ENCODE data around the gene MACF1. TPM values are rescaled to one million over a fixed set of nuclear protein-coding genes. Genes with fewer than 3 reads are reported as not detected.

The MACF1 gene
- total and polyA plus RNA-seq, 2 donors (not counting 1 experiment from before 2014, with no cell fraction given): 64.1 to 159 TPM

DNA sequence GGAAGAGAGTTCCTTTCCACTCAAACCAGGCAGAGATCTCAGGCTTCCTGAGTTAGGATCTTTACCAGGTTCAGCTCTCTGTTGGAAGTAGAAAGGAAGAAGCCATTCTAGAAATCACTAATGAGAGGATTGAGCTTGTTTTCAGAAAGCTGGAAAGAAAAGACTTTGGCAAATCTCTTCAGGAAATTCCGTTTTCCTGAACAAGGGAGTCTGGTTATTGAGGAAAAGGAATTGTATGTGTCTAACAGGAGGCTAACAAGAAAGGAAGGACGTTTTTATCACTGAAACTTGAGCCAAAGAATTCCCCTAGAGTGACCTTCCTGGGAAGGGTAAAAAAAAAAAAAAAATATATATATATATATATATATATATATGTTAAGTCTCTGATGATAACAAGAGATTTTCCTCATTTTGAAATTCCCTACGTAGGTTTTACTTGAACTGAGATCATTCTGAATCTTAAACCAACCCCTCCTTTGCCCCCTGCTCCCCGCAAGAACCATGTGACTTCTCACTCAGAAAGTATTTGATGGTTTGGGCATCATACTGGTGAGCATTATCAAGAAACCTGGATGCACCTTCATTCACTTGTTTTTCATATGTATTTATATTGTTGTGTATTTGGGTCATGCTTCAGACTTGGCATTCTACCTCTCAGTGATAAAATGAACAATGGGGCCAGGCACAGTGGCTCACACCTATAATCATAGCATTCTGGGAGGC lies 188.5 kb downstream of the MACF1 start:
- no peak for DNase-seq
- no peaks in the 10 kb centered on the region for H3K9me3 Mint-ChIP-seq (ENCODE audit: insufficient read depth)
- H3K4me1 Mint-ChIP-seq: peaks cover 47% of the 10 kb centered on the region
- H3K27me3 Mint-ChIP-seq: no peaks in the 10 kb centered on the region
- no peak overlapping the region for H3K9ac ChIP-seq (ENCODE audit: low read length)
- H3K27ac Mint-ChIP-seq: no peak overlapping the region
- H4K20me1 ChIP-seq (ENCODE audit: control insufficient read depth, insufficient read depth, low read length, poor library complexity, severe bottlenecking): peaks cover 71% of the 10 kb centered on the region
- intact Hi-C loops (cut with micrococcal nuclease): no loop called here
- no peak overlapping the region for H3K27ac ChIP-seq (ENCODE audit: low read length in 2 of 2)
- H3K27me3 ChIP-seq (replicated peaks in 1 of 4; ENCODE audit: control extremely low read depth in 1 of 4, control insufficient read depth in 3 of 4, insufficient read depth in 4 of 4, low read length in 3 of 4): no peaks in the 10 kb centered on the region
- no peak overlapping the region for H2AFZ ChIP-seq (ENCODE audit: insufficient read depth, low read depth, low read length, poor library complexity, severe bottlenecking)
- TF ChIP-seq EZH2 (IDR thresholded peaks at IDR 0.05; ENCODE audit: borderline replicate concordance, insufficient read depth, low read depth, low read length, poor library complexity, severe bottlenecking): no peak
- TF ChIP-seq, protein P1, sequence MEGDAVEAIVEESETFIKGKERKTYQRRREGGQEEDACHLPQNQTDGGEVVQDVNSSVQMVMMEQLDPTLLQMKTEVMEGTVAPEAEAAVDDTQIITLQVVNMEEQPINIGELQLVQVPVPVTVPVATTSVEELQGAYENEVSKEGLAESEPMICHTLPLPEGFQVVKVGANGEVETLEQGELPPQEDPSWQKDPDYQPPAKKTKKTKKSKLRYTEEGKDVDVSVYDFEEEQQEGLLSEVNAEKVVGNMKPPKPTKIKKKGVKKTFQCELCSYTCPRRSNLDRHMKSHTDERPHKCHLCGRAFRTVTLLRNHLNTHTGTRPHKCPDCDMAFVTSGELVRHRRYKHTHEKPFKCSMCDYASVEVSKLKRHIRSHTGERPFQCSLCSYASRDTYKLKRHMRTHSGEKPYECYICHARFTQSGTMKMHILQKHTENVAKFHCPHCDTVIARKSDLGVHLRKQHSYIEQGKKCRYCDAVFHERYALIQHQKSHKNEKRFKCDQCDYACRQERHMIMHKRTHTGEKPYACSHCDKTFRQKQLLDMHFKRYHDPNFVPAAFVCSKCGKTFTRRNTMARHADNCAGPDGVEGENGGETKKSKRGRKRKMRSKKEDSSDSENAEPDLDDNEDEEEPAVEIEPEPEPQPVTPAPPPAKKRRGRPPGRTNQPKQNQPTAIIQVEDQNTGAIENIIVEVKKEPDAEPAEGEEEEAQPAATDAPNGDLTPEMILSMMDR (IDR thresholded peaks at IDR 0.05): no peak
- no peak overlapping the region for H3K4me2 ChIP-seq (replicated peaks; ENCODE audit: low read depth, low read length, poor library complexity, severe bottlenecking)
- 100% methylated on average over 1 of the region's 4 CpGs for WGBS (ENCODE audit: insufficient coverage)
- H3K4me3 ChIP-seq (ENCODE audit: control extremely low read depth in 1 of 5, extremely low read depth in 1 of 5, insufficient read depth in 1 of 5, low read depth in 2 of 5, low read length in 4 of 5): no peak overlapping the region
- H3K79me2 ChIP-seq (ENCODE audit: control insufficient read depth, insufficient read depth, low read length): peaks cover 80% of the 10 kb centered on the region
- H3K36me3 ChIP-seq (replicated peaks in 1 of 2; ENCODE audit: control extremely low read depth in 1 of 2, control insufficient read depth in 1 of 2, extremely low read depth in 1 of 2, insufficient read depth in 2 of 2, low read length in 1 of 2): peaks cover 5 to 42% of the 10 kb centered on the region in 2 experiments
- ATAC-seq (ENCODE audit: low read depth): no peak
- H3K4me1 ChIP-seq (ENCODE audit: control insufficient read depth in 2 of 2, insufficient read depth in 2 of 2, low read length in 2 of 2): peaks cover 24% of the 10 kb centered on the region in 2 donors
- ChIA-PET CTCF (interaction anchor here (0.7 to 2.3 kb wide), 3 partner anchors 13 to 45 kb away, joined by 4 to 10 read pairs (median 6); no protein-coding TSS in a partner anchor), POLR2A (no interaction called here)
- H3K4me3 Mint-ChIP-seq: no peak overlapping the region
- H3K9me3 ChIP-seq (ENCODE audit: control extremely low read depth in 1 of 3, control insufficient read depth in 2 of 3, insufficient read depth in 1 of 3, low read length in 2 of 3): no peaks in the 10 kb centered on the region

DNA sequence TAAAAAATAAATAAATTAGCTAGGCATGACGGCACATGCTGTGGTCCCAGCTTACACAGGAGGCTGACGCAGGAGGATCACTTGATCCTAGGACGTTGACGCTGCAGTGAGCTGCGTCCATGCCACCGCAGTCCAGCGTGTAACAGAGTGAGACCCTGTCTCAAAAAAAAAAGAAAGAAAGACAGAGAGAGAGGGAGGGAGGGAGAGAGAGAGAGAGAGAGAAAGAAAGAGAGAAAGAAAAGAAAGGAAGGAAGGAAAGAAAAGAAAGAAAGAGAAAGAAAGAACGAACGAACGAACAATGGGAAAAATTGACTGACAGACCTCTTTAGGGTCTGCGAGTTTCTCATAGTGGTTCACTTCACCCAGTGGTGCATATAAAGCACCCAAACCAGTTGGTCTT lies 189.2 kb downstream of the MACF1 start:
- H3K9me3 ChIP-seq (ENCODE audit: control extremely low read depth in 1 of 3, control insufficient read depth in 2 of 3, insufficient read depth in 1 of 3, low read length in 2 of 3): no peaks in the 10 kb centered on the region
- Mint-ChIP-seq H3K27ac (peak overlapping the region; percentile 20), H3K4me3 (peak overlapping the region; percentile 23), H3K27me3 (no peaks in the 10 kb centered on the region), H3K4me1 (peaks cover 53% of the 10 kb centered on the region), H3K9me3 (ENCODE audit: insufficient read depth) (no peaks in the 10 kb centered on the region)
- WGBS (ENCODE audit: insufficient coverage): 96% methylated on average over 8 of the region's 11 CpGs
- ChIA-PET CTCF (interaction anchor here (1.2 to 2.1 kb wide), 2 partner anchors 12 to 17 kb away, joined by 4 to 6 read pairs; no protein-coding TSS in a partner anchor), POLR2A (no interaction called here)
- H2AFZ ChIP-seq (ENCODE audit: insufficient read depth, low read depth, low read length, poor library complexity, severe bottlenecking): no peak overlapping the region
- H3K9ac ChIP-seq (ENCODE audit: low read length): no peak overlapping the region
- peaks cover 80% of the 10 kb centered on the region for H3K79me2 ChIP-seq (ENCODE audit: control insufficient read depth, insufficient read depth, low read length)
- no peak overlapping the region for H3K4me3 ChIP-seq (ENCODE audit: control extremely low read depth in 1 of 5, extremely low read depth in 1 of 5, insufficient read depth in 1 of 5, low read depth in 2 of 5, low read length in 4 of 5)
- H3K4me2 ChIP-seq (replicated peaks; ENCODE audit: low read depth, low read length, poor library complexity, severe bottlenecking): no peak overlapping the region
- H3K27ac ChIP-seq (ENCODE audit: low read length in 2 of 2): no peak overlapping the region
- intact Hi-C loops (cut with micrococcal nuclease): loop anchor here (2.0 kb wide), 1 partner anchor 15 kb away; no protein-coding TSS in a partner anchor
- peaks cover 30% of the 10 kb centered on the region in 2 donors for H3K4me1 ChIP-seq (ENCODE audit: control insufficient read depth in 2 of 2, insufficient read depth in 2 of 2, low read length in 2 of 2)
- H3K27me3 ChIP-seq (replicated peaks in 1 of 4; ENCODE audit: control extremely low read depth in 1 of 4, control insufficient read depth in 3 of 4, insufficient read depth in 4 of 4, low read length in 3 of 4): no peaks in the 10 kb centered on the region
- ATAC-seq (ENCODE audit: low read depth) (no peak), DNase-seq (no peak)
- peaks cover 78% of the 10 kb centered on the region for H4K20me1 ChIP-seq (ENCODE audit: control insufficient read depth, insufficient read depth, low read length, poor library complexity, severe bottlenecking)
- peaks cover 5 to 36% of the 10 kb centered on the region in 2 experiments for H3K36me3 ChIP-seq (replicated peaks in 1 of 2; ENCODE audit: control extremely low read depth in 1 of 2, control insufficient read depth in 1 of 2, extremely low read depth in 1 of 2, insufficient read depth in 2 of 2, low read length in 1 of 2)
- TF ChIP-seq EZH2 (IDR thresholded peaks at IDR 0.05; ENCODE audit: borderline replicate concordance, insufficient read depth, low read depth, low read length, poor library complexity, severe bottlenecking): no peak
- TF ChIP-seq, protein P1 (IDR thresholded peaks at IDR 0.05): no peak
